Stomach smooth muscle (tissue), 2 donors: Measurements from ENCODE around the gene RPL29.
A peak's percentile ranks its signal among the peaks of the same experiment; 100 is the strongest.

Experiments used
- H3K27ac ChIP-seq: one replicate; pipeline ENCODE4 v1.7.0; 2013; ENCODE audit warnings: mild to moderate bottlenecking, low read length, inconsistent platforms
- H3K27me3 ChIP-seq, 2 donors: one replicate each; pipeline ENCODE4 v1.7.0; 2013; ENCODE audit warnings: low read length in 2 of 2; ENCODE audit not compliant: insufficient read depth in 2 of 2, control insufficient read depth in 1 of 2
- H3K36me3 ChIP-seq, 2 donors: one replicate each; pipeline ENCODE4 v1.7.0; 2013; ENCODE audit warnings: low read length in 2 of 2; ENCODE audit not compliant: control insufficient read depth in 2 of 2, insufficient read depth in 2 of 2
- H3K4me1 ChIP-seq: one replicate; pipeline ENCODE4 v1.7.0; 2013; ENCODE audit warnings: low read length; ENCODE audit not compliant: control insufficient read depth, insufficient read depth
- H3K4me3 ChIP-seq, 2 donors: one replicate each; pipeline ENCODE4 v1.7.0; 2013; ENCODE audit warnings: low read length in 2 of 2
- H3K9ac ChIP-seq, 2 donors: one replicate each; pipeline ENCODE4 v1.7.0; 2013; ENCODE audit warnings: low read length in 2 of 2, mild to moderate bottlenecking in 1 of 2
- H3K9me3 ChIP-seq, 2 donors: one replicate each; pipeline ENCODE4 v1.7.0; 2013; ENCODE audit warnings: low read length in 2 of 2; ENCODE audit not compliant: control insufficient read depth in 2 of 2
- donor health status: healthy.
- donor health status: Pancreatic carcinoma.

RPL29 gene

DNA sequence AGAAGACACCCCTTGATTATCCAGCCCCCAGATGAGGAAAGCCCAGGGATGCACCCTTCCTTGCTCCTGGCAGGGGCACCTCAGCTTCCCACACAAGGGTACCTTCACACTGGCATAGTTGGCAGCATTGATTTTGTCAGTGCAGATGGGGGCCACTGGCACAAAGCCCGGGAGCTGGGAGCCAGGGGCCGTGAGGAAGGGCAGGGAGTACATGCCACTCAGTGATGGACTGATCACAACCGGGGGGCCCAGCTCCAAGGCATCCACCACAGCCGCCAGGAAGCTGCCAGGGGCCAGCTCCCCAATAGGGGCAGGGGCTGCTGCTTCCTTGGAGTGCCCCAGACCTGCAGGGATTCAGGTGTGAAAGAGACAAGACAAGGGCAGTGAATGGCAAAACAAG is 25.9 kb downstream of the RPL29 start:
- Histone ChIP-seq H3K4me3 (no peak overlapping the region), H3K4me1 (peaks cover 52% of the 10 kb centered on the region), H3K9ac (no peak overlapping the region), H3K27me3 (no peaks in the 10 kb centered on the region), H3K36me3 (no peaks in the 10 kb centered on the region), H3K9me3 (no peaks in the 10 kb centered on the region), H3K27ac (no peak overlapping the region)

DNA sequence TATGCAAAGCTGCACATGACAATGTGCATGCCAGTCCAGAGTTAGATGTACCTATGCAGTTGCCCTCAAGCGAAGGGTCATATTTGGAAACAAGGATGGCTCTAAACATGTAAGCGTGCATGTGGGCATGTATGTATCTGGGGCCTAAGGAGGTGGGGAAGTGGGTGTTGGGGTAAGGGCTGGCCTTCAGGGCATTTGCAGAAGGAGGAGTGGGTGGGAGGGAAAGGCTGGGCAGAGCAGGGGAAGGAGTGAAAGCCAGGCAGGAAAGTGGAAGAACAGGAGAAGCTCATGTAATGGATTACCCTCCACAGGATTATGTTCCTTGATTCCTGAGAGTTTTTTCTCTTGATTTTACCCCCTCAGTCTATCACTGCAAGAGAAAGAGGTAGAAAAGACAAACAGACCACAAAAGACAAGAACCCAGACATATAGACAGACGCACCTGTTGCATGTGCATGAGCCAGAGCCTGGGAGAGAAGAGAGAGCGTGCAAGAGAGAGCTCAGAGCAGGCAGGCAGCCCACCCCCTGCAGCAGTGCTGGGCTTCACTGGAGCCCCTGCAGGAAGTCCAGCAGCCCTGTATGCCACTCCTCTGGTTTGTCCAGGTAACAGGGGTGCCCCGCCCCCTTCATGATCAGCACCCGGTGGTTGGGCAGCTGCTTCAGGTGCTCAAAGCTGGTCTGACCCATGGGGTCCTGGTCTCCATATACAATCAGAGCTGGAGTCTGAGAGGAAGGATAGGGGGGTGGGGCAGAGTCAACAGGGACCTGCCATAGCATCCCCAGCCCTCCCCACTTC is 26.6 kb downstream of the RPL29 start:
- H3K36me3 ChIP-seq: no peaks in the 10 kb centered on the region
- H3K9me3 ChIP-seq: no peaks in the 10 kb centered on the region
- H3K4me3 ChIP-seq: no peak overlapping the region
- H3K4me1 ChIP-seq: peaks cover 45% of the 10 kb centered on the region
- H3K27ac ChIP-seq: peak overlapping the region; percentile 31
- H3K9ac ChIP-seq: no peak overlapping the region
- H3K27me3 ChIP-seq: no peaks in the 10 kb centered on the region

DNA sequence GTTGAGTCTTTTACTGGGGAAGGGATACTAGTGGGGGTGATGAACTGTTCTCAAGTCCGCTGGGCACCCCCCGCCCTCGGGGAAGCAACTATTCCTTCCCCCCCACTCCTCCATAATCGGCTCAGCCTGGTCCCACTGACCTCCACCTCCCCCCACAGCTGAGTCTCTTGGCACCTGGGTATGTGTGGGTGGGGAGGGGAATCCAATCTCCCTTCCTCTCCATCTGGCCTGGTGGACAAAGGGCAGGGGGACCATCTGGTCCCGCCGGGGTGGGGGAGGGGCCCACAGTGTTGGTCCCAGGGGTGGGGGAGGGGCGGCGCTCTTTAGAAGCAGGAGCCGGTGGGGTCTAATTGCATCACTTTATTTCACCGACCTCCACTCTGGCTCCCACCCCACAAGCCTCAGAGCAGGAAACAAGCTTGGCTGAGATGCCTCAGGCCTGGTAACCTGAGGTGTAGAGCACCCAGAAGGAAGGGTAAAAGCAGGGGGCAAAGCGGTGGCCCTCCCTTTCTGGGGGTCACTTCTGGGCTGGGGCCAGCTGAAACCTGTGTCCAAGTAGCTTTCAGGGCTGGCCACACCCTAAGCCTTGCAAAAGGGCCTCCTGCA is 27.4 kb downstream of the RPL29 start:
- Histone ChIP-seq H3K4me3 (peak overlapping the region; percentile 71 to 77), H3K36me3 (no peaks in the 10 kb centered on the region), H3K9ac (peak overlapping the region; percentile 71 to 76), H3K27me3 (no peaks in the 10 kb centered on the region), H3K9me3 (no peaks in the 10 kb centered on the region), H3K27ac (peak overlapping the region; percentile 85), H3K4me1 (peaks cover 37% of the 10 kb centered on the region)

DNA sequence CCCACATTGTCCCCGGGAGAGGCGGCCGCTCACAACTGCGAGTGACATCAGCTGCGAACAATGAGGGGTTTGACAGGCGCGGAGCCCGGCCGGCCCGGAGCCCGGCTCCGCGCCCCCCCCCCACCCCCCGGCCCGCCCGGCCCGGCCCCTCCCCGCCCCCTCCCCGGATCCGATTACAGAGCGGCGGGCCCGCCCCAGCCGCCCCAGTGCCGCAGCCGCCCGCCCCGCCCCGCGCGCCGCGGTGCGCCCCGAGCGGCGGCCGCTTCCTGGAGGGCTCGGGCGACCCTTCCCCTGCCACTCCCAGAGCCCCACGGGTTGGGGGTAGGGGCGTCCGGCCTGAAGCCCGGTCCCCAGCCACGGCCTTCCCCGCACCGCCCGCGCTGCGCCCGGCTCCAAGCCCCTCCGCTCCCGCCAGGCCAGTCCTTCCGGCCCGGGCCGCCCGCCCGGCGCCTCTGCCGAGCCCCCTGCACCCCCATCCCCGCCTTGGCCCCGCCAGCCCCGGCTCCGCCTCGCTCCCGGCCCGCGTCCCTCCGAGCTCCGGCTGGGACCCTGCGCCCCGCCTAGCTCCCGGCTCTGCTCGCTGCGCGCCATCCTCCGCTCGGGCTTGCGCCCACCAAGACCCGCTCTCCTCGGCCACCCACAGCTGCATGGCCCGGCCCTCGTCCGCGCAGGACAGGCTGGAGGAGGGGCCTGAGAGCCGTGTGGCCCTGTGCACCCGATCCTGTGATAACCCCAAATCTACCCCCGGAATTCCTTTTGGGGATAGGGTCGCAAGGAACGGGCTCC is 28.1 kb downstream of the RPL29 start, which contains the start of gene PCBP4:
PCBP4 (minus strand) TSS at position 71 of the 786 bp plus-strand sequence. CDS start 6,214 bp downstream, outside the sequence.
- no peaks in the 10 kb centered on the region for H3K9me3 ChIP-seq
- H3K27ac ChIP-seq: peak within 1 kb of the TSS; percentile 85
- H3K4me1 ChIP-seq: peaks cover 37% of the 10 kb centered on the region
- H3K36me3 ChIP-seq: peaks cover 0 to 2% of the 10 kb centered on the region in 2 donors
- H3K4me3 ChIP-seq: peak within 1 kb of the TSS; percentile 84 to 93
- no peaks in the 10 kb centered on the region for H3K27me3 ChIP-seq
- peak within 1 kb of the TSS; percentile 80 to 94 for H3K9ac ChIP-seq

DNA sequence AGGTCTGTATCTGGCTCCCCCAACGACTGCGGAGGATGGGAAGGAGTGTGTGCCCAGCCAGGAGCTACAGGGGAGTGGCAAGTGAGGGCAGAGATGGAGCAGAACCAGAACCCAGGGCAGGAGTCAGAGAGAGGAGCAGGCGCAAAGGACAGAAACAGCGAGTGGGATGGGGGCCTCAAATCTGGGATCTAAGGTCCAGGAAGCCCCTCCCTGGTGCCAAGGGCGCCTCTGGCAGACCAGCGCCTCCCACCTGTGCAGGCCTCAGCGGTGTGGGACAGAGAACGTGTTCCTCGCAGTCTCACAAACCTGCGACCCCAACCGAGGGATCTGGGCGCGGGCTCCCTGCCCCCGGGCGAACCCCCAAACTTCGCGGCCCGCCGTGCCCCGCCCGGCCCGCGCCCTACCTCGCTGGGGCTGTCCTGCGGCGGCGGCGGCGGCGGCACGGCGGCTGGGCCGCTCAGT is 28.7 kb downstream of the RPL29 start:
- H3K9me3 ChIP-seq: no peaks in the 10 kb centered on the region
- peak overlapping the region; percentile 76 for H3K27ac ChIP-seq
- peaks cover 37% of the 10 kb centered on the region for H3K4me1 ChIP-seq
- H3K4me3 ChIP-seq: peak overlapping the region; percentile 84 to 93
- H3K27me3 ChIP-seq: no peaks in the 10 kb centered on the region
- H3K9ac ChIP-seq: peak overlapping the region; percentile 80 to 94
- peaks cover 0 to 2% of the 10 kb centered on the region in 2 donors for H3K36me3 ChIP-seq

DNA sequence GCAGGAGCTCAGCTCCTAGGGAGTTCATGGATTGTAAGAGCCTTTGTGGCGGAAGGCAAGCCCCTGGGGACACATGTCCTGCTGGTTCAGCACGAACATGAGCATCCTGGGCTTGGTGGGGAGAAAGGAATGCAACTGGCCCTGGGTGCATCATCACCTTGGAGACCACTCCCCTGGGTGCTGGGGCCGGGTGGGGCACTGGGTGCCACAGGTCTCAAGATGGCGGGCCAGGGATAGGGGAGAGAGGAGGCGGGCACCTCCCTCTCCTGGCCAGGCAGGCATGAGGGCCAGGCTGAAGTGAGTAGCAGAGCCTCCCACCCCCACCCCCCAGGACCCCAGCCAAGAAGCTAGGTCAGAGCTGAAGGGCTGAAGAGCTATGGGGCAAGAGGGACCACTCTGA is 29.2 kb downstream of the RPL29 start:
- peak overlapping the region; percentile 84 to 93 for H3K4me3 ChIP-seq
- no peaks in the 10 kb centered on the region for H3K9me3 ChIP-seq
- H3K27me3 ChIP-seq: no peaks in the 10 kb centered on the region
- peak overlapping the region; percentile 76 for H3K27ac ChIP-seq
- peaks cover 0 to 2% of the 10 kb centered on the region in 2 donors for H3K36me3 ChIP-seq
- peak overlapping the region; percentile 80 to 94 for H3K9ac ChIP-seq
- peaks cover 37% of the 10 kb centered on the region for H3K4me1 ChIP-seq

DNA sequence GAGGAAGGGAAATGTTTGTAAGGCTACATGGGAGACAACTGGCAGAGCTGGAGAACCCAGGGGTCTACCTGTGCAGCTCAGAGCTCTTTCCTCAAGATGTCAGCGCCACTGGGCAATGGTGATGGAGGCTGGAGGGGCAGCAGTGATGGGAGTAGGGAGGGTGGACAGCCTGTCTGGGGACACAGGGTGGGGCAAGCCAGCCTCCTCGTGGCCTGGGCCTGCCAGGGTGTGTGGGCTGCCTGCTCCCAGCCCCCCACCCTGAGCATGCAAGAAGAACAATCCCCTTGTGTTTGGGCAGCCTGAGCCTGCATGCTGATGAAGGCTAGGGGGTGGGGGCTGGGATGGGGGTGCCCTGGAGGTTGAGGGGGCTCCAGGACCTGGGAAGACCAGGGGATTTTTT is 29.7 kb downstream of the RPL29 start:
- Histone ChIP-seq H3K9me3 (no peaks in the 10 kb centered on the region), H3K4me1 (peaks cover 37% of the 10 kb centered on the region), H3K27me3 (no peaks in the 10 kb centered on the region), H3K4me3 (peak overlapping the region; percentile 84 to 93), H3K36me3 (peaks cover 0 to 2% of the 10 kb centered on the region in 2 donors), H3K9ac (no peak overlapping the region), H3K27ac (no peak overlapping the region)

DNA sequence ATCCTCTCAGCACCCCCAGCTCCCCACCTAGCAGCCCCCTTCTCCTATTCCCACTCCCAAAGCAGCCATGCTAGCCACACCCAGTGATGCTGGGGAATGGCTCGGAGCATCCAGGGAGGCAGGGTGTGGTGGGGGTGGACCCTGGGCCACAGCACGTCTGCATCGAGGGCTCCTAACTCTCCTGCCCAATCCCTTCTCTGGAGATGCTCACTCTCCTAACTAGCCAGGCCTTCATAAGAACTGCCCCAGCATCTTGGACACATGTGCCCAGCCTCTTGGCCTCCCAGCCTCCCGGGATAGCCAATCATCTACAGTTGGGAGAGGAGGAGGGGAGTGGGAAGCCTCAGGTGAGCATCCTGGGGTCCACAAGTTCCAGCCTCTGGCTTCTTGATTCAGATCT is 31.2 kb downstream of the RPL29 start:
- H3K27me3 ChIP-seq: no peaks in the 10 kb centered on the region
- peak overlapping the region in 1 of 2 donors; percentile 29 for H3K9ac ChIP-seq
- H3K36me3 ChIP-seq: peaks cover 3 to 15% of the 10 kb centered on the region in 2 donors
- H3K4me1 ChIP-seq: peaks cover 37% of the 10 kb centered on the region
- H3K27ac ChIP-seq: no peak overlapping the region
- no peaks in the 10 kb centered on the region for H3K9me3 ChIP-seq
- no peak overlapping the region for H3K4me3 ChIP-seq

DNA sequence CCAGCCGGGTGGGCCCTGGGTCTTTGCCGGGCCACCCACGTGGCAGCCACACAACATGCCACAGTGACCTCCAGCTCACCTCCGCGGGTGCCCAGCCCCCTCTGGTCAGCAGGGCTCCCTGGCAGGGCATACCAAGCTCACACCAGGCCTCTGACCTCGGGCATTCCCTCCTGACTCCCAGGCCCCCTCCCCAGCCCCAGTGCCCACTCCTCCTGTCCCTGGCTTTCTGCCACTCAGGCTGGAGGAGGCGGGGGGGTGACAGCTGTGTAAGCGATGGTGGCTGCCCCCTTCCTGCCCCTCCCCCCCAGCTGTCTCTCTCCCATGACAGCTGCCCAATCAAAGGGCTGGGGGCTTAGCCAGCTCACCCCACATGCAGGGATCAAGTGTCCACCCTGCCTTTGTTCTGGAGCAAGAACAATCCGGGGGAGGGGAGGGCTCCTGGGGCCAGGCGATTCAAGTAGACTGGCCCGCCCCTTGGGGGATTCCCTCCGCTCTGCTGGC is 31.7 kb downstream of the RPL29 start:
- Histone ChIP-seq H3K4me1 (peaks cover 37% of the 10 kb centered on the region), H3K27ac (no peak overlapping the region), H3K9me3 (no peaks in the 10 kb centered on the region), H3K36me3 (peaks cover 7 to 19% of the 10 kb centered on the region in 2 donors), H3K27me3 (no peaks in the 10 kb centered on the region), H3K9ac (no peak overlapping the region), H3K4me3 (no peak overlapping the region)

DNA sequence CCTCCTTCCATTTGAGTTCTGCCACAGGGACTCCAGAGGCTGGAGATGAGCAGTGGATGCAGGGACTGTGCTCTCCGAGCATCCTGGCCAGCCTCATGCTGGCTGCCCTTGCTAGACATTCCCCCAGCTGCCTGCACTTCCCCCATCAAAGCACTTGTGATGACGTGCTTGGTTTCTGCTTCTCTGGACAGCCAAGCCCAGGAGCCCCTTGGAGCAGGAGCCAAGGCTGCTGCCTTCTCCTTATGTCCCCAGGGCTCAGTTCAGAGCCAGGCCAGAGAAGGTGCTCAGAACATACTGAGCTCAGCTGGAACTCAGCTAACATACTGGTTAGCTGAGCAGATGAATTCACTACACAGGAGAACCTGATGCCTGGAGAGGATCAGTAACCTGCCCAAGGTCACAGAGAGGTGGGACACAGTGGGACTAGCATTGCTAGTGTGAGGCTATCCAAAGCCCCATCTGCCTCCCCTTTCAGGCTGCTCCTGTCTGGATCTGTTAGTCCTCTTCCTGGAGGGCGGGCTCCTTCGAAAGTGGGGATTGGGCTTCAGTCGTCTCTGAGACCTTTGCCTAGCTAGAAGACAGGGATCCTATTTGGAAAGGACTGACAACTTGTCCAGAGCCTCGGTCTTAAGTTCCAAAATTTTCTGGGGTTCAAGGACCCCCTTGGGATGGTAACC is 32.7 kb downstream of the RPL29 start:
- peaks cover 30% of the 10 kb centered on the region for H3K4me1 ChIP-seq

More for the DNA sequence above, 32.7 kb downstream of the RPL29 start:
- H3K27me3 ChIP-seq: no peaks in the 10 kb centered on the region
- no peaks in the 10 kb centered on the region for H3K9me3 ChIP-seq
- no peak overlapping the region for H3K27ac ChIP-seq
- H3K36me3 ChIP-seq: peaks cover 7 to 25% of the 10 kb centered on the region in 2 donors
- no peak overlapping the region for H3K9ac ChIP-seq
- H3K4me3 ChIP-seq: no peak overlapping the region
